GM08714 (cell line): ENCODE results near the gene CHRND.
A peak's percentile ranks its signal among the peaks of the same experiment; 100 is the strongest.
"Not testable (repeated sequence)": the region's sequence is repeated elsewhere in the genome, so short reads cannot be mapped to it uniquely, and the experiment has no call there.

Experiments used
- H3K4me3 ChIP-seq: fragments of 200-500 bp; sonication (Bioruptor generic); 2 replicates; pipeline ENCODE4 v1.5.1; 2014; ENCODE audit warnings: mild to moderate bottlenecking, low read length, inconsistent platforms
- ZNF274 ChIP-seq: IDR thresholded peaks from 2 replicates; pipeline ENCODE4 v1.6.1; 2012; ENCODE audit warnings: mild to moderate bottlenecking, low read depth, low read length

The CHRND gene

GRCh38 chr2:232547991-232548390 is 22.0 kb downstream of the CHRND start:
- no peak overlapping the region for H3K4me3 ChIP-seq
- TF ChIP-seq ZNF274, result no peak

GRCh38 chr2:232549655-232550353 is 23.8 kb downstream of the CHRND start:
- H3K4me3 ChIP-seq, result peak overlapping the region; percentile 91
- no peak for TF ChIP-seq ZNF274

- no peak for TF ChIP-seq ZNF274
These were observed 24.6 kb downstream of the CHRND start, which contains the start of the genes EIF4E2 and TIGD1 for GRCh38 chr2:232550354-232551249. TSS of gene EIF4E2 (plus strand) at chr2:232550689. CDS start at chr2:232550725, 36 bp downstream. TSS of gene TIGD1 (minus strand) at chr2:232550557. CDS start at chr2:232549882, 675 bp downstream.

GRCh38 chr2:232551250-232551638 is 25.3 kb downstream of the CHRND start:
- TF ChIP-seq ZNF274, result no peak

More at GRCh38 chr2:232550354-232551249, 24.6 kb downstream of the CHRND start, which contains the start of the genes EIF4E2 and TIGD1:
- peak within 1 kb of the TSS; percentile 91 for H3K4me3 ChIP-seq

GRCh38 chr2:232551776-232552175 is 25.8 kb downstream of the CHRND start:
- peak overlapping the region; percentile 91 for H3K4me3 ChIP-seq
- no peak for TF ChIP-seq ZNF274

More at GRCh38 chr2:232551250-232551638, 25.3 kb downstream of the CHRND start:
- H3K4me3 ChIP-seq, result peak overlapping the region; percentile 91

GRCh38 chr2:232556426-232556825 is 30.5 kb downstream of the CHRND start:
- TF ChIP-seq ZNF274, result no peak
- no peak overlapping the region for H3K4me3 ChIP-seq

- TF ChIP-seq ZNF274, result no peak
- H3K4me3 ChIP-seq, result no peak overlapping the region
These were observed 36.7 kb downstream of the CHRND start for GRCh38 chr2:232562515-232563151.

- TF ChIP-seq ZNF274, result no peak
- H3K4me3 ChIP-seq, result no peak overlapping the region
These were observed 37.6 kb downstream of the CHRND start for GRCh38 chr2:232563580-232563979.

GRCh38 chr2:232567721-232568120 is 41.8 kb downstream of the CHRND start:
- no peak overlapping the region for H3K4me3 ChIP-seq
- no peak for TF ChIP-seq ZNF274

GRCh38 chr2:232568161-232568560 is 42.2 kb downstream of the CHRND start:
- TF ChIP-seq ZNF274, result no peak

GRCh38 chr2:232569541-232569940 is 43.6 kb downstream of the CHRND start:
- TF ChIP-seq ZNF274, result no peak

More at GRCh38 chr2:232568161-232568560, 42.2 kb downstream of the CHRND start:
- H3K4me3 ChIP-seq, result no peak overlapping the region

GRCh38 chr2:232570481-232570880 is 44.5 kb downstream of the CHRND start:
- not testable (repeated sequence) for H3K4me3 ChIP-seq

More at GRCh38 chr2:232569541-232569940, 43.6 kb downstream of the CHRND start:
- H3K4me3 ChIP-seq, result no peak overlapping the region

GRCh38 chr2:232571026-232571474 is 45.1 kb downstream of the CHRND start:
- no peak for TF ChIP-seq ZNF274
- H3K4me3 ChIP-seq, result no peak overlapping the region

- no peak for TF ChIP-seq ZNF274
These were observed 47.1 kb downstream of the CHRND start for GRCh38 chr2:232573042-232573441.

More at GRCh38 chr2:232573042-232573441, 47.1 kb downstream of the CHRND start:
- H3K4me3 ChIP-seq, result no peak overlapping the region
